Endothelial cell (in vitro differentiated cells): ENCODE measurements around the gene SIGLEC10. TPM values are rescaled to one million over a fixed set of nuclear protein-coding genes. Genes with fewer than 3 reads are reported as not detected.
A peak's percentile ranks its signal among the peaks of the same experiment; 100 is the strongest.
"Not testable (repeated sequence)": the region's sequence is repeated elsewhere in the genome, so short reads cannot be mapped to it uniquely, and the experiment has no call there.

Experiments
- DNase-seq: peaks from one replicate; pipeline ENCODE4 v3.0.0; 2021; ENCODE audit warnings: low spot score
- H3K27ac Mint-ChIP-seq: one replicate; pipeline ENCODE4 v1.8.0; 2021; ENCODE audit warnings: mixed read lengths, inconsistent platforms; ENCODE audit not compliant: unreplicated experiment
- H3K27me3 Mint-ChIP-seq: one replicate; pipeline ENCODE4 v1.8.0; 2021; ENCODE audit warnings: mild to moderate bottlenecking, moderate library complexity, mixed read lengths, inconsistent platforms; ENCODE audit not compliant: unreplicated experiment
- H3K36me3 Mint-ChIP-seq: one replicate; pipeline ENCODE4 v1.8.0; 2021; ENCODE audit warnings: mild to moderate bottlenecking, low read depth, mixed read lengths, inconsistent platforms; ENCODE audit not compliant: unreplicated experiment
- H3K4me1 Mint-ChIP-seq: one replicate; pipeline ENCODE4 v1.8.0; 2021; ENCODE audit warnings: mild to moderate bottlenecking, mixed read lengths, inconsistent platforms; ENCODE audit not compliant: unreplicated experiment
- H3K4me3 Mint-ChIP-seq: one replicate; pipeline ENCODE4 v1.8.0; 2021; ENCODE audit warnings: mild to moderate bottlenecking, mixed read lengths, inconsistent platforms; ENCODE audit not compliant: unreplicated experiment
- H3K9me3 Mint-ChIP-seq: one replicate; pipeline ENCODE4 v1.8.0; 2021; ENCODE audit warnings: mixed read lengths, inconsistent platforms; ENCODE audit not compliant: unreplicated experiment
- CTCF ChIP-seq: fragments of 200-600 bp; sonication (generic); IDR thresholded peaks from one replicate; pipeline ENCODE4 v1.5.0; 2021; ENCODE audit warnings: antibody characterized with exemption; ENCODE audit not compliant: unreplicated experiment
- long read RNA-seq: library from polyadenylated mRNA; unstranded; transcript quantifications from one replicate; pipeline ENCODE4 v2.0.0, GENCODE V29; 2020; ENCODE audit not compliant: unreplicated experiment
- total RNA-seq: library from RNA; stranded (reverse); fragmentation: NEBNext Ultra II Directional; extraction: Animal tissue kit (Norgen Biotek cat#: 25700); gene quantifications from one replicate; pipeline ENCODE4 v1.2.1, GENCODE V29; 2021; ENCODE audit not compliant: unreplicated experiment

Gene SIGLEC10
- not detected for total RNA-seq
- long read RNA-seq, result 0 reads

- Mint-ChIP-seq H3K36me3 (peaks cover 4% of the 10 kb centered on the region), H3K4me3 (no peak within 1 kb of the TSS), H3K4me1 (no peaks in the 10 kb centered on the region), H3K27me3 (peaks cover 4% of the 10 kb centered on the region), H3K9me3 (no peaks in the 10 kb centered on the region), H3K27ac (no peak within 1 kb of the TSS)
- no peak for DNase-seq
- TF ChIP-seq CTCF, result no peak
These were observed at the start of gene SIGLEC10 for GRCh38 chr19:51417107-51417809. Gene SIGLEC10 (minus strand): TSS chr19:51417642. CDS start chr19:51417581, 61 bp downstream.

DNA sequence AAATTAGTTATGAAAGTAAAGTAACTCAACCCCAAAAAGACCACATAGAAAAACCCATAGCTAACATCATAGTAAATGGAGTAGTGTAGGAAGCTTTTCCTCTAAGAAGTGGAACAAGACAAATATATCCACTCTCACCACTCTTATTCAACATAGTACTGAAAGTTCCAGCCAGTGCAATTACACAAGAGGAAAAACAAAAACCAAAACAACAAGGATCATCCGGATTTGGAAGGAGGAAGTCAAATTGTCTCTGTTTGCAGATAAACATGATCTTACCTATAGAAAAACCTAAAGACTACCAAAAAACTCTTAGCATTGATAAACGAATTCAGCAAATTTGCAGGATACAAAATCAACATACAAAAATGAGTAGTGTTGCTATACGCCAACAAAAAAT lies 49.3 kb upstream of the SIGLEC10 start:
- Mint-ChIP-seq H3K9me3 (no peaks in the 10 kb centered on the region), H3K4me3 (no peak overlapping the region), H3K27me3 (peaks cover 4% of the 10 kb centered on the region), H3K4me1 (peaks cover 43% of the 10 kb centered on the region), H3K36me3 (no peaks in the 10 kb centered on the region), H3K27ac (peak overlapping the region; percentile 85)
- DNase-seq, result no peak
- TF ChIP-seq CTCF, result no peak

DNA sequence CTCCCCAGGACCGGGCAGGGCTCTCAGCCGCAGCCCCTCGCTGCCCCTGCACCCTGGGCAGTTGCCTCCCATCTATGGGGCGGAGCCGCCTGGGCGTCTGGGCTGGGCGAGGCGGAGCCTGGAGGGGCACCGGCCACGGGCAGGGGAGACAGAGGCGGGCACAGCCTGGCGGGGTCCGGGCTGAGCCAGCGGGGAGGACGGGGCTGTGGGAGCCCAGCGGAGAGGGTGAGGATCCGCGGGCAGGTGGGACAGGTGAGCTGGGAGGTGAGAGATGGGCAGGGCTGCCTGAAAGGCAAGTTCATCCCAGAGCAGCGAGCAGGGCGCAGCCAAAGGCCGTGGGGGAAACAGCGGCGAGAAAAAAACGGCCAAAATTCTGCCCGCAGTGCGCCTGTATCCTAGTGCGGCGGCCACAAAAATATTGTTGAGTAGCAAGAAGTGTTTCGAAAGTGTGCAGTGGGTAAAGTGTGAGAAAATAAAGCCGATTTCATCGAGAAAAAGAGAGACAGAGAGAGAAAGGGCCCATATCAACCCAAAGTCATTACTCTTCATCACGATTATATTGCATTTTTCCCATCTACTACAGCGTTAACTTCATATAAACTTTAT lies 46.6 kb upstream of the SIGLEC10 start:
- not testable (repeated sequence) for H3K9me3 Mint-ChIP-seq, DNase-seq, H3K36me3 Mint-ChIP-seq, H3K27me3 Mint-ChIP-seq, H3K4me3 Mint-ChIP-seq, H3K27ac Mint-ChIP-seq
- H3K4me1 Mint-ChIP-seq, result peaks cover 54% of the 10 kb centered on the region

DNA sequence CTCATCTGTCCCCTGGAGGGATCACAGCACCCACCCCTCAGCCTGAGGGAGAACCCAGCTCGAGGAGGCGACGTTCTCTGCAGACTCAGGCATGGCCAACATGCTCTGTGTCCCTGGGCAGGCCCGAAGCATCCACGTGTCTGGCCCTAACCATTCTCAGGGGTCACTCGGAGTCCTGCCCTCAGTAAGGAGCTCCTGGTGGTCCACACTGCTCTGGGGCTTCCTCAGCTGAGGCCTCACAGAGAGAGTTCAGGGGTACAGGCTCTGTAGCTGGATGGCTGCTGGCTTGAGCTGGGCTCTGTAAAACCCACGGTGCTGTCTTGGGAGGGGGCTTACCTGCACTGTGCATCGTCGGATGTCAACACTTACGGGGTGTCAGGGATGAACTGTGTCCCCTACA lies 45.2 kb upstream of the SIGLEC10 start:
- no peak overlapping the region for H3K27ac Mint-ChIP-seq
- H3K27me3 Mint-ChIP-seq, result peaks cover 8% of the 10 kb centered on the region
- H3K36me3 Mint-ChIP-seq, result peaks cover 6% of the 10 kb centered on the region
- no peak for DNase-seq
- no peaks in the 10 kb centered on the region for H3K9me3 Mint-ChIP-seq
- H3K4me3 Mint-ChIP-seq, result no peak overlapping the region
- H3K4me1 Mint-ChIP-seq, result peaks cover 40% of the 10 kb centered on the region
- TF ChIP-seq CTCF, result no peak

GRCh38 chr19:51462276-51462675 lies 44.8 kb upstream of the SIGLEC10 start:
- Mint-ChIP-seq H3K27ac (no peak overlapping the region), H3K27me3 (peaks cover 8% of the 10 kb centered on the region), H3K4me1 (peaks cover 36% of the 10 kb centered on the region), H3K9me3 (no peaks in the 10 kb centered on the region), H3K4me3 (no peak overlapping the region), H3K36me3 (peaks cover 6% of the 10 kb centered on the region)
- TF ChIP-seq CTCF, result no peak
- DNase-seq, result no peak
